Measurements from ENCODE around the gene RDH11.

The RDH11 gene

DNA sequence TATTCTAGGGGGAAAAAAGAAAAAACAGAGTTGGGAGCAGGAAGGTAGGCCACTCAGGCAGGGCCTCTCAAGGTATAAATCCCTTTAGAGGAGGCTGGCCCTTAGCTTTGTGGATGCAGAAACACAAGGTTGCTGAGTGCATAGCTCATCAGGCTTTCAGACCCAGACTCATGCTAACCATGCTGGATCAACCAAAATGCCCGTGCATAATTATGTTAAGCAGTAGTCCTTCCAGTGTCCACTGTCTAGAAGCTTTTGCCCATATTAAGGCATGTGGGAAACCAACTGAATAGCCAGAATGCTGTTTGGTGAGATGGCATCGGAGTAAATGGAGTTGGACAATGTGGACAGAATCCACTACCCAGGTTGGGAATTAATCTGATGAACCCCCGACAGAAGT lies 56.9 kb downstream of the RDH11 start:
- H3K27ac ChIP-seq = no peak overlapping the region
- POLR2A ChIA-PET (ENCODE audit: low non-redundant PET) = no interaction called here
- DNase-seq (ENCODE audit: low spot score) = no peak
- CTCF ChIA-PET = interaction anchor here (0.6 to 1.0 kb wide), 2 partner anchors 66 to 77 kb away, joined by 3 to 4 read pairs; no protein-coding TSS in a partner anchor
- TF ChIP-seq, protein P1, sequence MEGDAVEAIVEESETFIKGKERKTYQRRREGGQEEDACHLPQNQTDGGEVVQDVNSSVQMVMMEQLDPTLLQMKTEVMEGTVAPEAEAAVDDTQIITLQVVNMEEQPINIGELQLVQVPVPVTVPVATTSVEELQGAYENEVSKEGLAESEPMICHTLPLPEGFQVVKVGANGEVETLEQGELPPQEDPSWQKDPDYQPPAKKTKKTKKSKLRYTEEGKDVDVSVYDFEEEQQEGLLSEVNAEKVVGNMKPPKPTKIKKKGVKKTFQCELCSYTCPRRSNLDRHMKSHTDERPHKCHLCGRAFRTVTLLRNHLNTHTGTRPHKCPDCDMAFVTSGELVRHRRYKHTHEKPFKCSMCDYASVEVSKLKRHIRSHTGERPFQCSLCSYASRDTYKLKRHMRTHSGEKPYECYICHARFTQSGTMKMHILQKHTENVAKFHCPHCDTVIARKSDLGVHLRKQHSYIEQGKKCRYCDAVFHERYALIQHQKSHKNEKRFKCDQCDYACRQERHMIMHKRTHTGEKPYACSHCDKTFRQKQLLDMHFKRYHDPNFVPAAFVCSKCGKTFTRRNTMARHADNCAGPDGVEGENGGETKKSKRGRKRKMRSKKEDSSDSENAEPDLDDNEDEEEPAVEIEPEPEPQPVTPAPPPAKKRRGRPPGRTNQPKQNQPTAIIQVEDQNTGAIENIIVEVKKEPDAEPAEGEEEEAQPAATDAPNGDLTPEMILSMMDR (conservative IDR thresholded peaks at IDR 0.05; ENCODE audit: low read depth) = no peak

- no peak for DNase-seq (ENCODE audit: low spot score)
- no peak overlapping the region for H3K27ac ChIP-seq
- ChIA-PET POLR2A (ENCODE audit: low non-redundant PET) (no interaction called here), CTCF (no interaction called here)
- TF ChIP-seq, protein P1 (conservative IDR thresholded peaks at IDR 0.05; ENCODE audit: low read depth) = no peak
Measured at GRCh38 chr14:67636361-67636919, 59.1 kb downstream of the RDH11 start.

- H3K27ac ChIP-seq = no peak overlapping the region
- TF ChIP-seq, protein P1 (conservative IDR thresholded peaks at IDR 0.05; ENCODE audit: low read depth) = no peak
- CTCF ChIA-PET = no interaction called here
- DNase-seq (ENCODE audit: low spot score) = no peak
- POLR2A ChIA-PET (ENCODE audit: low non-redundant PET) = no interaction called here
Measured at GRCh38 chr14:67633451-67634147, 62.0 kb downstream of the RDH11 start.

DNA sequence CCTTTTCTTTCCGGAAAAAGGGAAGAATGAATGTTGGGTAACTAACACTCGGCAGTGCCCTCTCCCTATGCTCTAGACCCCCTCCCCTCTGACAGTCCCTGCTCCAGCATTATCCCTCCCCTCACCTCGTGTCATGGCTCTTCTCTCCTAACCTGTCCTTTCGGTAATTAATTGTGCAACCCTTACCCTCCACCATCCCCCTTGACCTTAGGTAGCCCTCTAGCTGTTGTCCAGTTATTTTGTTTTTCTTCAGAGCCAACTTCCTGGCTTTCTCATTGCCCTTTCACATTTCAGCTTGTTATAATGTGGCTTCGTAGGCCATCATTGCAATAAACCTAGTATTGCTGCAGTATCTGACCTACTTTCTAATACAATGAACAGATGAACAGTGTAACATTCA lies 64.6 kb downstream of the RDH11 start:
- CTCF ChIA-PET = interaction anchor here (1.9 kb wide), 1 partner anchor 12 kb away, joined by 6 read pairs; the partner anchor contains the start of gene ARG2
- TF ChIP-seq, protein P1 (conservative IDR thresholded peaks at IDR 0.05; ENCODE audit: low read depth) = no peak
- H3K27ac ChIP-seq = no peak overlapping the region
- DNase-seq (ENCODE audit: low spot score) = no peak
- POLR2A ChIA-PET (ENCODE audit: low non-redundant PET) = no interaction called here

GRCh38 chr14:67630186-67630585 lies 65.4 kb downstream of the RDH11 start:
- CTCF ChIA-PET = interaction anchor here (1.9 kb wide), 1 partner anchor 11 kb away, joined by 6 read pairs; the partner anchor contains the start of gene ARG2

GRCh38 chr14:67627519-67627918 lies 68.0 kb downstream of the RDH11 start:
- CTCF ChIA-PET = interaction anchor here (0.6 to 1.0 kb wide), 2 partner anchors 77 to 118 kb away, joined by 3 read pairs; no protein-coding TSS in a partner anchor
- no peak overlapping the region for H3K27ac ChIP-seq
- no peak for DNase-seq (ENCODE audit: low spot score)
- TF ChIP-seq, protein P1 (conservative IDR thresholded peaks at IDR 0.05; ENCODE audit: low read depth) = no peak
- POLR2A ChIA-PET (ENCODE audit: low non-redundant PET) = no interaction called here

More at GRCh38 chr14:67630186-67630585, 65.4 kb downstream of the RDH11 start:
- POLR2A ChIA-PET (ENCODE audit: low non-redundant PET) = no interaction called here
- no peak overlapping the region for H3K27ac ChIP-seq
- no peak for DNase-seq (ENCODE audit: low spot score)
- TF ChIP-seq, protein P1 (conservative IDR thresholded peaks at IDR 0.05; ENCODE audit: low read depth) = no peak

All from RWPE1 (cell line).